ENCODE measurements around the gene MOGAT1. TPM values are rescaled to one million over a fixed set of nuclear protein-coding genes. Genes with fewer than 3 reads are reported as not detected.
"Not testable (repeated sequence)": the region's sequence is repeated elsewhere in the genome, so short reads cannot be mapped to it uniquely, and the experiment has no call there.

The MOGAT1 gene
- total RNA-seq, 1 donor from 2014 or later = not detected

- DNase-seq = no peak
Observed at GRCh38 chr2:222710736-222711135, 39.3 kb downstream of the MOGAT1 start.

GRCh38 chr2:222711315-222711940 is 40.0 kb downstream of the MOGAT1 start:
- no peak for DNase-seq

GRCh38 chr2:222713002-222713401 is 41.5 kb downstream of the MOGAT1 start:
- DNase-seq = no peak

- DNase-seq = no peak
Observed at GRCh38 chr2:222714361-222715241, 43.1 kb downstream of the MOGAT1 start.

GRCh38 chr2:222715742-222716141 is 44.3 kb downstream of the MOGAT1 start:
- DNase-seq = no peak

GRCh38 chr2:222719787-222720186 is 48.3 kb downstream of the MOGAT1 start:
- not testable (repeated sequence) for DNase-seq

- not testable (repeated sequence) for DNase-seq
Observed at GRCh38 chr2:222721597-222721996, 50.1 kb downstream of the MOGAT1 start.

GRCh38 chr2:222722327-222722946 is 51.0 kb downstream of the MOGAT1 start:
- no peak for DNase-seq

- no peak for DNase-seq
Observed at GRCh38 chr2:222724208-222724607, 52.8 kb downstream of the MOGAT1 start.

GRCh38 chr2:222728621-222729020 is 57.2 kb downstream of the MOGAT1 start:
- DNase-seq = no peak

- DNase-seq = no peak
Observed at GRCh38 chr2:222730366-222730999, 59.0 kb downstream of the MOGAT1 start.

- no peak for DNase-seq
Observed at GRCh38 chr2:222731201-222731621, 59.8 kb downstream of the MOGAT1 start.

GRCh38 chr2:222732489-222733178 is 61.2 kb downstream of the MOGAT1 start:
- DNase-seq = no peak

- DNase-seq = no peak
Observed at GRCh38 chr2:222733470-222733845, 62.0 kb downstream of the MOGAT1 start.

GRCh38 chr2:222733846-222734702 is 62.6 kb downstream of the MOGAT1 start:
- peak; percentile 41 for DNase-seq

- no peak for DNase-seq
Observed at GRCh38 chr2:222734703-222735014, 63.2 kb downstream of the MOGAT1 start.

GRCh38 chr2:222736301-222736700 is 64.8 kb downstream of the MOGAT1 start:
- no peak for DNase-seq

GRCh38 chr2:222736924-222737323 is 65.5 kb downstream of the MOGAT1 start:
- DNase-seq = no peak

GRCh38 chr2:222738312-222738711 is 66.9 kb downstream of the MOGAT1 start:
- DNase-seq = no peak

- no peak for DNase-seq
Observed at GRCh38 chr2:222738809-222739208, 67.4 kb downstream of the MOGAT1 start.

GRCh38 chr2:222739939-222740338 is 68.5 kb downstream of the MOGAT1 start:
- no peak for DNase-seq
